DMS53 treated with DMSO at 0.1 percent for 48 hours (cell line): ENCODE results near the gene EVPL.
"Not testable (repeated sequence)": the region's sequence is repeated elsewhere in the genome, so short reads cannot be mapped to it uniquely, and the experiment has no call there.

Experiments used
- DNase-seq: peaks from one replicate; lab custom pipeline; 2025; ENCODE audit not compliant: unreplicated experiment; lab: John Stamatoyannopoulos, UW

The EVPL gene

DNA sequence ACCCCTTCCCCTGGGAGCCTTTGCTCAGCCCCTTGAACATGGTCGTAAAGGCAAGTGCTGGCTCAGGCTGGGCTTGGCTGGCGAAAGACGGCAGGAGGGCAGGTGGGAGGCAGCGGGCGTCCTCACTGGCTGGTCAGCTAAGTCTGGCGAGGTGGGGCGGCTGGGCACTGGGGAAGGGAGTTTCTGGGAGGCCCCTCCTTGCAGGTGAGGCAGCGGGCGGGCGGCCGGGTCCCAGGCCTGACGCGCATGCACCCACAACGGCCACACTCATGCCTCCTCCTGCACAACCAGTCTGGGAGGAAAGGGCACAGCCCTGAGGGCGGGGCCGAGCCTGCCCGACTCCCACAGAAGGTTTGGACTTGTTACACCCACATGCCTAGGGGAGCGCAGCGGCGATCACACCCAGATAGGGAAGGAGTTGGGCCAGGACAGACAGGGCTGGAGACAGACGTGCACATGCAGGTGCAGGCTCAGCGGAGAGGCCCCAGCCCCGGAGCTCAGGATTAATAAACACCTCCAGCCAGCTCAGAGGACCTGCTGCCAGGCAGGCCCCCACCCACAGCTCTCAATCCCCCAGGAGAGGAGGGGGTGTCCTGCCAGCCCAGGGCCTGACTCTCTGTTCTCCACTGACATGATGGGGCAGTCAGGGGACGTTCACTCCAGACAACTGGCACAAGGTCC, at the start of gene EVPL:
TSS of gene EVPL (minus strand) at position 148 of the 681 bp plus-strand sequence. CDS start at position 40, 108 bp downstream.
- peak; percentile 69 for DNase-seq

DNA sequence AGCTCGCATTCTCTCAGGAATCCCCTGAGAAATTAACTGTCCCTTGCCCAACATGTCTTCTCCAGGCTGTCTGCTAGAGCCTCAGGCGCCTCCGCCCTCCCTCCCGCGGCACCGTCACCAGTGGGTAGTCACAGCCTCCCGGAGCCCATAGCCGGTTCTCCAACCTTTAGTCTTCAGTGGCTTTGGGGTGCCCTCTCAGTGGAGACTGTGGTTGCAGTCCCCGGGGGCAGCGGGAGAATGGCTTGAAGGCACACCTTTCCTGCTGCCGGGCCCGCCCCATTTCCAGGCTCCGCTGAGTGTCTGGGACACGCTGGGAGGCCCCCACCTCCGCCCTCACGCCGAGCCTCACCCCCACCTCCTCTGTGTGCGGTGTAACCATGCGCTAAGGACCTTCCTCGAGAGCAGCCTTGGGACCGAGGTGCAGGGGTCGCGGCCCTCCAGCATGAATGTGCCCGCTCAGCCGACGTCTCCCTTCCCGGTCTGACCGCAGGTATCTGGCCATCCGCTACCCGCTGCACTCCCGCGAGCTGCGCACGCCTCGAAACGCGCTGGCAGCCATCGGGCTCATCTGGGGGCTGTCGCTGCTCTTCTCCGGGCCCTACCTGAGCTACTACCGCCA, 49.1 kb upstream of the EVPL start:
- peak; percentile 61 for DNase-seq

DNA sequence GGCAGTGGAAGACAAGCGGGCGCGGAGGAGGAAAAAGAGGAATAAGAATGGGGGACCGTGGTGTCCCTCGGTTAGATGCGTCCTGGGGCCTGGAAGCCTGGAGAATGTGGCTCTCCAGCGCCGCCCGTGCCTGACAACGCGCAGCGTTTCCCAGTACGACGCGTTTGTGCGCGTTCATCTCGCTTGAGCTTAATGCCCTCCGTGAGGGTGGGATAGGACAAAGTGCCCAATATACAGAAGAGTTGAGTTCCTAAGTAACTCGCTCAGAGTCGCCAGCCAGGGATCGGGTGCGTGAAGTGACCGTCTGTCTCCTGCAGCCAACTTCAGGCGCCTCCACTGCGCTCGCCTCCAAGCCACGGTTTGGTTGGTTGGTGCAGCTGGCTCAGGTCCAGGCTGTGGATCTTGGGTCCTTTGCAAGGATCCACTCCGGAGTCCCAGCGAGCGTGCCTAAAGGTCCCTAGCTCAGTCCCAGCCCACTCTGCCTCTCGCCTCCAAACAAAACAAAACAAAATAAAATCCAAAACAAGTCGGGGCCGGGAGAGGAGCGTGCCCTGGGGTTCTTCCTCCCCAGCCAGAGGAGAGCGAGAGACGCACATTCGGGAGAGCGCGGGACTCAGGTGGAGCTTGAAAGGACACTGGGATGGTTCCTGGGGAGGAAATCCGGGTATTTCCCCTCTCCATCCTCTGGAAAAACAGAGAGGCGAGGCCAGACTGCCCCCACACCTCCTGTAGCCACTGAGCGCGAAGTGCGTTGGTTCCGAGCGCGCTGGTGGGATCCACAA, 48.4 kb upstream of the EVPL start:
- DNase-seq, result peak; percentile 64

DNA sequence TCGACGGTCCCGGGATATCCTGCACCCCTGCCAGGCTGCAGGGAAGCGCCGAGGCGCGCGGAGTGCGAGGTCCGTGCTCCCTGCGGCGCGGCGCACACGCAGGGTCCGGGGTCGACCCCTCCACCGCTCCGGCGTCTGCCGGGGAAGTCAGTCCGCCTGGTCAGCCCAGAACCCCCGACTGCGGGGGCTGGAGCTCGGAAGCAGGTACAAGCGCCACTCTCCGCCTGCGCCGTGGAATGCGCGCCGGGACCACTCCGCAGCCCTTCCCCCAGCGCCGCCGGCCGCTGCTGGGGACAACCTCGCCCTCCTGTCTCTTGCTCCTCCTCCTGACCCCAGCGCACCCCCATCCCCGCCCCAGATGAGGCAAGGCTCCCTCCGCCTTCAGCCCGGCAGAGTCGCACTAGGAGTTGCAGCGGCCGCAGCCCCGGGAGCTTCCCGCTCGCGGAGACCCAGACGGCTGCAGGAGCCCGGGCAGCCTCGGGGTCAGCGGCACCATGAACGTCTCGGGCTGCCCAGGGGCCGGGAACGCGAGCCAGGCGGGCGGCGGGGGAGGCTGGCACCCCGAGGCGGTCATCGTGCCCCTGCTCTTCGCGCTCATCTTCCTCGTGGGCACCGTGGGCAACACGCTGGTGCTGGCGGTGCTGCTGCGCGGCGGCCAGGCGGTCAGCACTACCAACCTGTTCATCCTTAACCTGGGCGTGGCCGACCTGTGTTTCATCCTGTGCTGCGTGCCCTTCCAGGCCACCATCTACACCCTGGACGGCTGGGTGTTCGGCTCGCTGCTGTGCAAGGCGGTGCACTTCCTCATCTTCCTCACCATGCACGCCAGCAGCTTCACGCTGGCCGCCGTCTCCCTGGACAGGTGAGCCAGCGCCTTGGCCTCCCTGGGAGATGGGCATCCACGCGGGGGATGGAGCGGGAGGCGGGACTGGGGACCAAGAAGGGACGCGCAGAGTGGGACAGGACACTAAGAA, 47.6 kb upstream of the EVPL start, which contains the start of gene GALR2:
TSS of gene GALR2 (plus strand) at position 392 of the 974 bp plus-strand sequence. CDS start at position 495, 103 bp downstream.
- DNase-seq, result no peak

DNA sequence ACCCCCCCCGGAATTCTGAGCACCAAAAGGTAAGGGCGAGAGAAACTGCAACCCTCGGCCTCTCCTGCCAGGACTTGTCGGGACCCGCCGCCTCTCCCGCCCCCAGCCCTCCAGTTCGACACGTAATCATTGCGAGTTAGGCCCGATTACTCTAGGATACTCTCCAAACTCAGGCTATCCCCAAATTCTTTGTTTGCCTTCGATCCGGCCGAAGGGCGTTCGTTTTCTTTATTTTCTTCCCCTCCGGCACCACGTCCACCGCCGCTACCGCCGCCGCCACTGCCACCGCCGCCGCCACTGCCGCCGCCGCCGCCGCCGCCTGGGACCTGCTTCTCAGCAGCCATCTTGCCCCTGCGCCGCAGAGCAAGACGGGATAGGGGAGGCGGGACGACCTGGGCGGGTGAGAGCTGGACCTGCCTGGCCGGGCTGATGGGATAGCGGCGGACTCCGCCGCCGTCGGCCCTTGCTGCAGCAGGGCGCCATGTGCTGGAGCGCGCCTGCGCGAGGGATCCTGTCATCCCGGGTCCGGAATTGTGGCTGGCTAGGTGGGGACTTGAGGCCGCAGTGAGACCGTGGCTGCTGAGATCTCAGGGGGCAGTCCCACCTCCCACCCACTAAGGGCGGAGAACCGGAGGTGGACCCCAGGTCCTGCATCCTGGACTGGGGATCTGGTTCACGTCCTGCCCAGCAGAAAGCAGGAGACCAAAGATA, 45.2 kb upstream of the EVPL start, which contains the start of gene SRP68:
TSS of gene SRP68 (minus strand) at position 370 of the 711 bp plus-strand sequence. CDS start at position 344, 26 bp downstream.
- peak; percentile 89 for DNase-seq

DNA sequence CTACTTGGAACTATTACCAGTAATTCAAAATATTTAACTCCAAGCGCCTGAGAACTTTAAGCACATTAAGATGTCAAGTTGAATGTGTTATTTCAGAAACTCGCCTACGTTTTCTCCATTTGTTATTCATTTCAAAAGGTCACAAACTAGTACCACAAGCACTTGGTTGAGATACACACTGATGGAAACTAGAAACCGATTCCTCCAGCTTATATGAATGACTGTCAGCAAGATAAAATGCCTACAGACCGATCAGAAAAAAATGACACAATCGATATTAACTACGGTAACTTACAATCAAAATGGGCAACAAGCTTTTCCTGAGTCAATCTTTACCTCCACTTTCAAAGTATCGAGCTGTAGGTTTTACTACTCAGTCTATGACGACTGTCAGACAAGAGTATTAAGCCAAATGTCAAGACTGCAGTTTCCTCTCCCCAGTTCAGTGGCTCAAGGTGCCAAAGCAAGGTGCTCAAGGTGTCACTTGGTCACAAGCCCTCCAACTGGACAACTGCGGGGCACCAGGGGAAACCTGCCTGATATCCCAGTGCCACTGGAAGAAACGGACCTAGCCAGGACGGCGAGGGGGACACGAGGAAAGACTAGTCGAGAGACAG, 44.5 kb upstream of the EVPL start:
- DNase-seq, result no peak

DNA sequence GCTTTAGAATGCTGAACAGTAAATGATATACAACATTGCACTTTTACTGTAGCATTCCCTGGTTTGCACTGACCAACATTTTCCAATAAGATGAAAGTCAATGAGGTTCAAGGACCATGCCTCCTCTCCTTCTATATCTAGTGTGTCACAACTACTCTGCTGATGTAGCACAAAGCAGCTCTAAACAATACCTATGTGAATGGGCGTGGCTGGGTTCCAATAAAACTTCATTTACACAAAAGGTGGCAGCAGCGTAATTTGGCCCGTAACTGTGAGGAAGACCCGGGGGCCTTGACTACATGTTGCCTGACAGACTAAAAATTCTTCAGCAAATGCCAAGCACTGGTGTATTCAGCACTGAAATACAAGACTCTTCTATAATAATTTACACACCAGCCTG, 38.7 kb upstream of the EVPL start:
- DNase-seq, result no peak

DNA sequence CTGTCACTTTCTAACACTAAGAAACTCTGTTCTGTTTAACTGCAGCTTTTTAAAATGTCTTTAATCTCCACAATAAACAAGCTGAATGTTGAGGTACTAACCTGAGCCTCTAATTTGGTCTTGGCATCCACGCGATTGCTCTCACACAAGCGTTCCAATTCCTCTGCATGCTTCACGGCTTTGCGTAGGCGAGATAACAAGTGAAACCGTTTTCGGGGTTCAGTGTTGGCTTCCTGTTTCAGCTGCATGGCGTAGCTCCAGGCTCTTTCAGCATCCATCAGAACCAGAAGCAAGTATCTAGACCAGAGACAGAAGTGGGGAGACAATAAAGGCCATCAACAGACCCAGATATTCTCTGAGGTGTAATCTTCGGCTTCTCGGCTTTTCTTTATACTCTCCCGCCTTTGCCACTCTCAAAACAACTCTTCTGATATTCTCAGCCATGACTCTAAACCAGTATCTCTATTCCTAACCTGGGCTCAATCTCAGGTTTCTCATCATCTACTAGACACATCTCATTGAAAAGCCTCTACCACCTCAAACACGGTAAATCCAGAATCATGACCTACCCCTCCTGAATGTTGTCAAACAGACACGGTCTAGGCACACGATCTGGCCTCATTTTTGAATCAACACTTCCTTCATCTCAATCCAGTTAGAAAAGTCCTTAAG, 36.9 kb upstream of the EVPL start:
- no peak for DNase-seq

DNA sequence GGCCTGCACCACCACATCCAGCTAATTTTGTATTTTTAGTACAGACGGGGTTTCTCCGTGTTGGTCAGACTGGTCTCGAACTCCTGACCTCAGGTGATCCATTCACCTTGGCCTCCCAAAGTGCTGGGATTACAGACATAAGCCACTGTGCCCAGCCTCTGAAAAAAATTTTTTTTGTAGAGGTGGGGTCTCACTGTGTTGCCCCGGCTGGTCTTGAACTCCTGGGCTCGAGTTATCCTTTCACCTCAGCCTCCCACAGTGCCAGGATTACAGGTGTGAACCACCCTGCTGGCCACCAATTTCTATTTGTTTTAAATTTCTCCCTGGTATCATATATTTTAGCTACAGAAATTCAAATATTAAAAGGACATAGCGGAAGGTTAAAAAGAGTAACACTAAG, 31.2 kb upstream of the EVPL start:
- not testable (repeated sequence) for DNase-seq

DNA sequence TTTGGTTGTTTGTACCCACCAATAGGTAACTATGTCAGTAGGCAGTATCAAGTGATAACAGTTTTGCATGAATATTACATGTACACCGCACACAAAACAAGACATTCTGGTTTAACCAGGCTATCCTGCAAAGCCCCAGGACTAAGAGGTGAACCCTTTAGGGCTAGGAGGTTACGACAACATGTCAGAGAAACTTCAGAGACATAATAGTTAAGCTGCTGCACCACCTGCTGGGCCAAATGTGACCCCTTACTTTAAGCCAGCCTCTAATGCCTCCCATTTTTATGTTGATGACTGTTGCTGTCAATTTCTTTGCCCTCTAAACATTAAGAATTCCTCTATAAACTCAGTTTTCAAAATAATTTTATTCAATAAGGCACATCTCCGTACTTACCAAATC, 29.8 kb upstream of the EVPL start:
- no peak for DNase-seq

DNA sequence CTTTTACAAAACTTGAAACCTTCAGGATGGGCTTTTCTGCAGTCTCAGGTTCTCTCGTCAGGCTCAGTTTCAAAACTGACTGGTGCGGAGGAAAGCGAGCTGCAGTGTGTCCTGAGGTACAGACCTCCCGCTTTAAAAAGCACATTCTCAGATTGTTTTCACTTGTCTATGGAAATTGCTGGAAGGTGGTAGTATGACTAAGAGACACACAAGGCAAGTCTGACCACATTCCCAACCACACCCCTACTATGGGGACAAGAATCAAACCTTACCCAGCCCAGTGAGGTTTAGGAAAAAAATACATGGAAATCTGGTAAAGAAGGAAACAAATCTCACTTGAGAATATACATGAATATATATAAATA, 27.0 kb upstream of the EVPL start:
- DNase-seq, result no peak

DNA sequence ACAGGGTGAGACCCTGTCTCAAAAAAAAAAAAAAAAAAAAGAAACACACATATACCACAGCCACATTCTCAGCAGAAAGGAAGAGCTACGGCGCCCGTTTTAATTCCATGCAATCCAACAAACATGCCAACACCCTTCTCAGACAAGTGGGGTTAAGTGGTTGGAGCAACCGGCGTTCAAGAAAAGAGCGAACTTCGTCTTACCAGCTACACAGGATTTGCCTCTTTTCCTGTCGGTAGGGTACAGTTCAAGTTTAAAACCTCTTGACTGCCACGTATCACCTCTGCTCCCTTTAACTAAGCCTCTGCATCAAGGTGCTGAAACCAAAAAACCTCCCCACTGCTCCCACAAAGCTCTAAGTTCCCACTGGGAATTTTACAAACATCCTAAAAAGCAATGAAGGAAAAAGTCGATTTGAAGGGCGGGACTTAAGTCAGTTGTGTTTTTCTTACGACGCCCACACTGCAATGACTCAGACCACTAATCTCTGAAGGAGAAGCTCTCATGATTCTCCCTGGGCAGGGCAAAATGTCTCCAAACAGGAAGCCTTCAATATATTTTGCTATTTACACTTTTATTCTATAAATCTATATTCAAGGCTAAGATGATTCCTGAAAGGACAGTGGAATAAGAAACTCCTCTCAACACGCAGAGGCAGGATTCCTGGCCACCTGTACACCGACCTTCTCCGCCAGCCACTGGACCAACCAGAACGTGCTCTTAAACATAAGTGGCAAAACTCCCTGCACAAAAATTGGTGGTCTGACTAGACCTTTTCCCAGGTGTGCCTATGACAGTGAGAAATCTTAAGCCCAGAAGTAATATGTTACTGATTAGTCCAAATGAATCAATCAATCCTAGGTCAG, 26.4 kb upstream of the EVPL start:
- DNase-seq, result no peak

DNA sequence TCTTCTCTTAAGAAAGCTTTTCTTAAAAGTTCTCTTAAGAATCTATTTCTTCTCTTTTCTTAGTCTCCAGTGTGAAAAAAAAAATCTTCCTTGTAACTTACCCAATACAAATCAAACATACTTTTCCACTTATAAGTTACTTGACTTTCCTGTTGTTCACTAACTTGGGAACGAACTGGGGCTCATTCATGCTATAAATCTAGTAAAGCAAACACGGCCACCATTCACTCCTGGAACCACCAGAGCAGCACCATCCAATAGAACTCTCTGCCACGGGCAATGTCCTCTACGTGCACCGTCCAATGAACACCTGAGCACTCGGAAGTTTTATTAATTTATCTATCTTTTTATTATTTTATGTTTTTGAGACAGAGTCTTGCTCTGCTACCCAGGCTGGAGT, 24.5 kb upstream of the EVPL start:
- no peak for DNase-seq

DNA sequence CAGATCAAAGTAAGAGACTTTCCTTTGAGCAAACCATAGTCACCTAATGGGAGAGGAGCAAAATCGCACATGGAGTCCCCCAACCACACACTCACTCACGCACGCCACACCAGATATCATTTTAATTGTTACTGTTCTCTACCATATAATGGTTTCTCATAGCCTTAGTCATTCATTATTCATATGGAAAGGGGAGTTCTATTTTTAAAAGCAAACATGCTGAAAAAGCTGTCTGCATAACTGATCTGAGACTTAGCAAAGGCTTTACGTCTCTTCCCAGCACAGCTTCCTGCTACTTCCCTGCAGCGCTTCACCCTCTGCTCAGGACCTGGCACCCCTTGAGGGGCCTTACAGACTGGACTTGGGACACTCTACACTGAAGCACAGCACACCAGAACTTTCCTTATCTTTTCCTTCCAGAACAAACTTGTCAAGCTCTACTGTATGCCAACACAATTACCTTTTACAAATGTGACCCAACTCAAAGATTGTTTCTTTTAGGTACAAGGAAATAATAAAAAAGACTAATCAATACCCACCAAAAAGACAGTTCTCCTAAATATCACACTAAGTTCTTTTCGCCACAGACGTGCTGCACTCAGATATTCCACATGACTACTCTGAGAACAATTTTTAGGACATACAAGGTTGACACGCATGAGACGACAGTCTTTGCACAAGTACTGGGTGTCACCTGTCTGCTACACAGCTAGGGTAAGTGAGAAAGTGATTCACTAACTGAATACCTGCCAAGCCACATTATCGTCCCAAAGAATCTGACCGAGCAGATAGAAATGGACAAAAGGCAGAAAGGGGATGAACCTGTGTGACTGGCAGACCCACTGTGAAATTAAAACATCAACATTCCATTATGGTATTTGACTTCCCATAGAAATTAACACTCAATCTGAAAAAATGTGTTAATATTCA, 23.7 kb upstream of the EVPL start:
- no peak for DNase-seq

DNA sequence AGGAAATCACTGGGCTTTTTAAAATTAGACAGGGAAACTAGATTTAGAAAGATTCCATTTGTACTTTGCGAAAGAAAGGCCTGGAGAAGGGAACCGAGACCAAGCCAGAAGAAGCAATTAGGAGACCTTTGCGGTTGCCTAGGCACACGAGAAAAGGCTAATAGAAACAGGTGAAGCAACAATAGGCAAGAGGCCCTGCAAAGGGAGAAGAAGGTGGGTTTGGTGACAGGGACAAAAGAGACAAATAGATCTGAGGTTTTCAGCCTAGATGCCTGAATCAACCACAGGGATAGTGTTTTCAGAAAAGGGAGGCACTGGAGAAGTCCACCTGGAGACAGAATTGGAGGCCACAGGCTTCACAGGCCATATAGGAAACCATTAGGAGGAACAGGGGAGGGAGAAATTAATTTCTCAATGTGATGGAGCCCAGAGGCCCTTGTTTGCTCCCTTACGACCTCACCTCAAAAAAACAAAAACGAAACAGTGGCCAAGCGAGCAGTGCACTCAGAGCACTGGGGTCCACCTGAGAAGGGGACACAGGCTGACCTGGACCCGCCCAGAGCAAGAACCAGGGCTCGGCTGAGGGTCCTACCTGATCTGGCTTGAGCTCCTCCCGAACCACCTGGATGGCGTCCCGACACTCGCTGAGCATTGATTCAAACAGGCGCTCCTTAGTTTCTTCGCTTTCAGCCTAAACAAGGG, 22.9 kb upstream of the EVPL start:
- DNase-seq, result no peak

DNA sequence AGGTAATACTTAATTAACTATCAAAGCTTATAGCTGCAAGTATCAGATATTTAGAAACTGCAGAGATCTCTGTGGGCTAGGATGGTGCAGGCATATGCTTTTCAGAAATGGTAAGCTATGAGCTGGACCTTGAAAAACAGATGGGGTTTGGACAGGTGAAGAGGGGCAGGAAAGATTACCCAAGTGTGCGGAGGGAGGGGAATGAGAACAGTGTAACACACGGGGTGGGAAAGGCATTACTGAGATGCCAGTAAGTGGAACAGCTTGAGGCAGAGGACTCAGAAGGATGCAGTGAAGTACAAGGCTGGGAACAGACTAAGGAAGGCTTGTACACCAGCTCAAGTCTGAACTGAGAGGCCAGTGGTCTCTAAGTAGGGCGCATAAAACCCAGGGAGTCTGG, 22.1 kb upstream of the EVPL start:
- DNase-seq, result no peak

DNA sequence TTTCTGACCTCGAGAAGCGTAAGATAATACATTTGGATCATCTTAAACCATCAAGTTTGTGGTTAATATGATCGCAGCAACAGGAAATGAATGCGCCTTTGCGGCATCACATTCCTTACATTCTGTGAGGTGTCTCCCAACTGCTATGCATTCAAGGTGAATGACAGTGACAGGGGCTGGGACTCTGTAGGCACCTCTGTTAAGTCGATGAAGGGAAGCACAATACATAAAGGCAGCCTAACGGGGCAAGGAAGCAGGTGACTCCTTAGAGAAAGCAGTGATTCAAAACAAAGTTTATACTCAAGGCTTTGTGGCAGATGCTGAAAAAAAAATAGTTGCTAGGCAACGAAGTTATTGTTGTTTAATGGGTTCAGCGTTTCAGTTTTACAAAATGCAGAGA, 21.6 kb upstream of the EVPL start:
- no peak for DNase-seq
